CD4-positive, alpha-beta memory T cell (primary cell): ENCODE measurements around the gene PLEKHA3. TPM values are rescaled to one million over a fixed set of nuclear protein-coding genes. Genes with fewer than 3 reads are reported as not detected.
A peak's percentile ranks its signal among the peaks of the same experiment; 100 is the strongest.

Experiments
- CTCF ChIA-PET: fragments of 350-600 bp; sonication (Branson Sonifier 250); formaldehyde crosslinking; loops from one replicate; lab custom pipeline; 2021; ENCODE audit warnings: inconsistent platforms; ENCODE audit not compliant: partially characterized antibody; lab: Charles Lee
- POLR2A ChIA-PET: fragments of 350-600 bp; sonication (Branson Sonifier 250); formaldehyde crosslinking; loops from one replicate; lab custom pipeline; 2021; ENCODE audit not compliant: partially characterized antibody; lab: Charles Lee
- DNase-seq, 5 donors: peaks; one replicate each; pipeline versions ENCODE4 v3.0.0 to v3.0.0-alpha.2; 2020 to 2022; ENCODE audit warnings: mixed read lengths in 1 of 5
- H3K27ac ChIP-seq: one replicate; pipeline ENCODE4 v1.7.0; 2013; ENCODE audit warnings: low read depth, low read length
- H3K27me3 ChIP-seq: 2 replicates; pipeline ENCODE4 v1.7.0; 2013; ENCODE audit warnings: mild to moderate bottlenecking, low read length, moderate library complexity; ENCODE audit not compliant: insufficient read depth
- H3K36me3 ChIP-seq: 2 replicates; pipeline ENCODE4 v1.7.0; 2013; ENCODE audit warnings: mild to moderate bottlenecking, low read length, moderate library complexity; ENCODE audit not compliant: insufficient read depth
- H3K4me1 ChIP-seq: 2 replicates; pipeline ENCODE4 v1.7.0; 2013; ENCODE audit warnings: mild to moderate bottlenecking, low read length, moderate library complexity; ENCODE audit not compliant: insufficient read depth
- H3K4me3 ChIP-seq, 2 donors: one replicate each; pipeline ENCODE4 v1.7.0; 2013; ENCODE audit warnings: low read length in 2 of 2, mild to moderate bottlenecking in 1 of 2
- H3K9me3 ChIP-seq, 2 donors: one replicate each; pipeline ENCODE4 v1.7.0; 2013; ENCODE audit warnings: low read length in 2 of 2, control low read depth in 1 of 2; ENCODE audit not compliant: control insufficient read depth in 1 of 2
- H3K27ac Mint-ChIP-seq, 7 donors: one replicate each; pipeline ENCODE4 v1.8.0; 2020 to 2021; ENCODE audit warnings: mixed read lengths in 7 of 7, mild to moderate bottlenecking in 6 of 7, inconsistent platforms in 3 of 7, moderate library complexity in 3 of 7
- H3K27me3 Mint-ChIP-seq, 2 donors: one replicate each; pipeline ENCODE4 v1.8.0; 2020 to 2021; ENCODE audit warnings: mixed read lengths in 2 of 2
- H3K36me3 Mint-ChIP-seq, 2 donors: one replicate each; pipeline ENCODE4 v1.8.0; 2020 to 2021; ENCODE audit warnings: mixed read lengths in 2 of 2, inconsistent platforms in 1 of 2, mild to moderate bottlenecking in 1 of 2
- H3K4me1 Mint-ChIP-seq, 4 donors: one replicate each; pipeline ENCODE4 v1.8.0; 2020 to 2021; ENCODE audit warnings: mixed read lengths in 4 of 4, mild to moderate bottlenecking in 1 of 4
- H3K4me3 Mint-ChIP-seq, 8 donors: one replicate each; pipeline ENCODE4 v1.8.0; 2020 to 2021; ENCODE audit warnings: mixed read lengths in 8 of 8, mild to moderate bottlenecking in 7 of 8, moderate library complexity in 6 of 8, inconsistent platforms in 3 of 8
- H3K9me3 Mint-ChIP-seq, 8 donors: one replicate each; pipeline ENCODE4 v1.8.0; 2020 to 2021; ENCODE audit warnings: mixed read lengths in 8 of 8, mild to moderate bottlenecking in 5 of 8, inconsistent platforms in 3 of 8, moderate library complexity in 1 of 8
- intact Hi-C: fragments of 100-400 bp; cut with micrococcal nuclease; formaldehyde crosslinking; loops from one replicate; pipeline ENCODE4 v1.15.1; 2023
- polyA plus RNA-seq, 2 donors: library from polyadenylated mRNA; unstranded; fragments of 300-500 nt; fragmentation: Illumina TruSeq; gene quantifications; one replicate each; pipeline ENCODE4 v1.2.3, GENCODE V29; 2021
- total RNA-seq, 2 experiments: library from RNA; stranded (reverse); gene quantifications; one replicate each; pipeline ENCODE4 v1.2.3, GENCODE V29; 2021

PLEKHA3 gene
- 10 to 100 TPM; 30.1 to 31.9 TPM for total RNA-seq
- 10 to 100 TPM; 28.8 to 35.8 TPM for polyA plus RNA-seq

- peak; percentile 67 to 79 (median 71) for DNase-seq
- H3K4me3 Mint-ChIP-seq = peak within 1 kb of the TSS; percentile 96 to 100 (median 99)
- POLR2A ChIA-PET = interaction anchor here (1.0 to 4.5 kb wide), 5 partner anchors 12 to 66 kb away, joined by 3 to 49 read pairs (median 5); partner anchors contain the start of genes PJVK and PRKRA
- peak within 1 kb of the TSS; percentile 96 to 100 (median 99) for H3K27ac Mint-ChIP-seq
- intact Hi-C loops = no loop called here
- Histone ChIP-seq H3K36me3 (no peaks in the 10 kb centered on the region), H3K27me3 (no peaks in the 10 kb centered on the region), H3K27ac (peak within 1 kb of the TSS; percentile 81), H3K4me3 (peak within 1 kb of the TSS; percentile 32 to 100), H3K9me3 (no peaks in the 10 kb centered on the region), H3K4me1 (peaks cover 59% of the 10 kb centered on the region)
- CTCF ChIA-PET = interaction anchor here (1.0 to 2.6 kb wide), 6 partner anchors 12 to 67 kb away, joined by 4 to 10 read pairs (median 5); no protein-coding TSS in a partner anchor
- no peaks in the 10 kb centered on the region for H3K9me3 Mint-ChIP-seq
- peaks cover 3 to 15% of the 10 kb centered on the region in 2 donors for H3K36me3 Mint-ChIP-seq
- H3K27me3 Mint-ChIP-seq = no peaks in the 10 kb centered on the region
- H3K4me1 Mint-ChIP-seq = peaks cover 38 to 67% (median 53%) of the 10 kb centered on the region in 4 donors
These were observed at the start of gene PLEKHA3 for GRCh38 chr2:178480227-178481181. Gene PLEKHA3 (plus strand): TSS chr2:178480457. CDS start chr2:178480870, 413 bp downstream.

GRCh38 chr2:178436662-178437061, 43.6 kb upstream of the PLEKHA3 start:
- H3K4me3 ChIP-seq = no peak overlapping the region
- H3K27me3 ChIP-seq = no peaks in the 10 kb centered on the region
- no peaks in the 10 kb centered on the region for H3K27me3 Mint-ChIP-seq
- H3K9me3 ChIP-seq = no peaks in the 10 kb centered on the region
- CTCF ChIA-PET = no interaction called here
- peaks cover 0 to 4% (median 0%) of the 10 kb centered on the region in 8 donors for H3K9me3 Mint-ChIP-seq
- no peak overlapping the region for H3K4me3 Mint-ChIP-seq
- H3K4me1 ChIP-seq = no peaks in the 10 kb centered on the region
- intact Hi-C loops = no loop called here
- POLR2A ChIA-PET = no interaction called here
- peaks cover 59 to 72% of the 10 kb centered on the region in 2 donors for H3K36me3 Mint-ChIP-seq
- no peak overlapping the region for H3K27ac Mint-ChIP-seq
- no peak overlapping the region for H3K27ac ChIP-seq
- DNase-seq = no peak
- H3K4me1 Mint-ChIP-seq = peaks cover 0 to 2% (median 0%) of the 10 kb centered on the region in 4 donors
- H3K36me3 ChIP-seq = peaks cover 38% of the 10 kb centered on the region

GRCh38 chr2:178441426-178441825, 38.8 kb upstream of the PLEKHA3 start:
- ChIA-PET POLR2A (no interaction called here), CTCF (interaction anchor here (0.9 to 2.1 kb wide), 4 partner anchors 8 to 36 kb away, joined by 3 to 6 read pairs (median 4); no protein-coding TSS in a partner anchor)
- peak overlapping the region in 1 of 7 donors; percentile 17 for H3K27ac Mint-ChIP-seq
- intact Hi-C loops = no loop called here
- H3K36me3 Mint-ChIP-seq = peaks cover 48 to 70% of the 10 kb centered on the region in 2 donors
- H3K9me3 Mint-ChIP-seq = peaks cover 0 to 4% (median 0%) of the 10 kb centered on the region in 8 donors
- no peaks in the 10 kb centered on the region for H3K27me3 Mint-ChIP-seq
- H3K27me3 ChIP-seq = no peaks in the 10 kb centered on the region
- DNase-seq = no peak
- no peak overlapping the region for H3K27ac ChIP-seq
- H3K9me3 ChIP-seq = no peaks in the 10 kb centered on the region
- H3K36me3 ChIP-seq = peaks cover 36% of the 10 kb centered on the region
- H3K4me3 Mint-ChIP-seq = no peak overlapping the region
- no peaks in the 10 kb centered on the region for H3K4me1 ChIP-seq
- peaks cover 0 to 8% (median 4%) of the 10 kb centered on the region in 4 donors for H3K4me1 Mint-ChIP-seq
- no peak overlapping the region for H3K4me3 ChIP-seq

GRCh38 chr2:178448968-178449661, 31.1 kb upstream of the PLEKHA3 start:
- peak in 1 of 5 donors; percentile 9 for DNase-seq
- peaks cover 23 to 37% (median 29%) of the 10 kb centered on the region in 4 donors for H3K4me1 Mint-ChIP-seq
- H3K4me3 ChIP-seq = peak overlapping the region in 1 of 2 donors; percentile 76
- intact Hi-C loops = no loop called here
- H3K4me3 Mint-ChIP-seq = peak overlapping the region; percentile 55 to 93 (median 88)
- no peaks in the 10 kb centered on the region for H3K27me3 Mint-ChIP-seq
- CTCF ChIA-PET = interaction anchor here (1.3 to 3.2 kb wide), 4 partner anchors 9 to 52 kb away, joined by 4 to 42 read pairs (median 6); partner anchors contain the start of gene PLEKHA3
- POLR2A ChIA-PET = interaction anchor here (2.0 to 2.7 kb wide), 3 partner anchors 35 to 1184 kb away, joined by 5 to 56 read pairs (median 17); partner anchors contain the start of gene NFE2L2
- no peaks in the 10 kb centered on the region for H3K9me3 Mint-ChIP-seq
- H3K4me1 ChIP-seq = peaks cover 32% of the 10 kb centered on the region
- H3K27me3 ChIP-seq = no peaks in the 10 kb centered on the region
- H3K9me3 ChIP-seq = no peaks in the 10 kb centered on the region
- H3K36me3 ChIP-seq = peaks cover 17% of the 10 kb centered on the region
- peaks cover 23 to 48% of the 10 kb centered on the region in 2 donors for H3K36me3 Mint-ChIP-seq
- peak overlapping the region; percentile 21 to 97 (median 97) for H3K27ac Mint-ChIP-seq
- H3K27ac ChIP-seq = peak overlapping the region; percentile 97

GRCh38 chr2:178449700-178450523, 30.3 kb upstream of the PLEKHA3 start:
- no peaks in the 10 kb centered on the region for H3K9me3 Mint-ChIP-seq
- Histone ChIP-seq H3K4me1 (peaks cover 32% of the 10 kb centered on the region), H3K4me3 (peak overlapping the region; percentile 40 to 76), H3K27ac (peak overlapping the region; percentile 97), H3K27me3 (no peaks in the 10 kb centered on the region), H3K9me3 (no peaks in the 10 kb centered on the region), H3K36me3 (peaks cover 11% of the 10 kb centered on the region)
- peaks cover 2 to 3% of the 10 kb centered on the region in 2 donors for H3K27me3 Mint-ChIP-seq
- peak in 3 of 5 donors; percentile 4 to 93 (median 81) for DNase-seq
- ChIA-PET POLR2A (interaction anchor here (1.2 to 2.8 kb wide), 9 partner anchors 16 to 1185 kb away, joined by 3 to 56 read pairs (median 6); partner anchors contain the start of genes AGPS, NFE2L2, PLEKHA3 and RBM45), CTCF (interaction anchor here (1.1 to 3.2 kb wide), 8 partner anchors 9 to 74 kb away, joined by 3 to 42 read pairs (median 4); partner anchors contain the start of gene PLEKHA3)
- peaks cover 17 to 41% of the 10 kb centered on the region in 2 donors for H3K36me3 Mint-ChIP-seq
- H3K27ac Mint-ChIP-seq = peak overlapping the region; percentile 94 to 97 (median 97)
- intact Hi-C loops = loop anchor here (1.0 to 2.0 kb wide), 2 partner anchors 37 to 1237 kb away; partner anchors contain the start of gene HNRNPA3
- peak overlapping the region; percentile 87 to 93 (median 90) for H3K4me3 Mint-ChIP-seq
- peaks cover 23 to 36% (median 29%) of the 10 kb centered on the region in 4 donors for H3K4me1 Mint-ChIP-seq

GRCh38 chr2:178450524-178450773, 29.8 kb upstream of the PLEKHA3 start:
- H3K4me1 Mint-ChIP-seq = peaks cover 21 to 34% (median 27%) of the 10 kb centered on the region in 4 donors
- peaks cover 2 to 3% of the 10 kb centered on the region in 2 donors for H3K27me3 Mint-ChIP-seq
- peak in 3 of 5 donors; percentile 82 to 87 (median 86) for DNase-seq
- Histone ChIP-seq H3K36me3 (peaks cover 7% of the 10 kb centered on the region), H3K9me3 (no peaks in the 10 kb centered on the region), H3K27ac (peak overlapping the region; percentile 97), H3K4me1 (peaks cover 32% of the 10 kb centered on the region), H3K4me3 (peak overlapping the region; percentile 40 to 76), H3K27me3 (no peaks in the 10 kb centered on the region)
- intact Hi-C loops = loop anchor here (1.0 to 2.0 kb wide), 2 partner anchors 37 to 1238 kb away; partner anchors contain the start of gene HNRNPA3
- H3K4me3 Mint-ChIP-seq = peak overlapping the region; percentile 87 to 93 (median 90)
- ChIA-PET POLR2A (interaction anchor here (0.9 to 2.8 kb wide), 15 partner anchors 8 to 1186 kb away, joined by 3 to 56 read pairs (median 4); partner anchors contain the start of genes AGPS, NFE2L2, PLEKHA3 and RBM45), CTCF (interaction anchor here (0.9 to 3.2 kb wide), 10 partner anchors 10 to 73 kb away, joined by 3 to 42 read pairs (median 4); partner anchors contain the start of gene PLEKHA3)
- H3K27ac Mint-ChIP-seq = peak overlapping the region; percentile 94 to 97 (median 97)
- H3K36me3 Mint-ChIP-seq = peaks cover 15 to 36% of the 10 kb centered on the region in 2 donors
- H3K9me3 Mint-ChIP-seq = no peaks in the 10 kb centered on the region
